ENCODE data around the gene KRTAP5-6.
"Not testable (repeated sequence)": the region's sequence is repeated elsewhere in the genome, so short reads cannot be mapped to it uniquely, and the experiment has no call there.

The KRTAP5-6 gene

DNA sequence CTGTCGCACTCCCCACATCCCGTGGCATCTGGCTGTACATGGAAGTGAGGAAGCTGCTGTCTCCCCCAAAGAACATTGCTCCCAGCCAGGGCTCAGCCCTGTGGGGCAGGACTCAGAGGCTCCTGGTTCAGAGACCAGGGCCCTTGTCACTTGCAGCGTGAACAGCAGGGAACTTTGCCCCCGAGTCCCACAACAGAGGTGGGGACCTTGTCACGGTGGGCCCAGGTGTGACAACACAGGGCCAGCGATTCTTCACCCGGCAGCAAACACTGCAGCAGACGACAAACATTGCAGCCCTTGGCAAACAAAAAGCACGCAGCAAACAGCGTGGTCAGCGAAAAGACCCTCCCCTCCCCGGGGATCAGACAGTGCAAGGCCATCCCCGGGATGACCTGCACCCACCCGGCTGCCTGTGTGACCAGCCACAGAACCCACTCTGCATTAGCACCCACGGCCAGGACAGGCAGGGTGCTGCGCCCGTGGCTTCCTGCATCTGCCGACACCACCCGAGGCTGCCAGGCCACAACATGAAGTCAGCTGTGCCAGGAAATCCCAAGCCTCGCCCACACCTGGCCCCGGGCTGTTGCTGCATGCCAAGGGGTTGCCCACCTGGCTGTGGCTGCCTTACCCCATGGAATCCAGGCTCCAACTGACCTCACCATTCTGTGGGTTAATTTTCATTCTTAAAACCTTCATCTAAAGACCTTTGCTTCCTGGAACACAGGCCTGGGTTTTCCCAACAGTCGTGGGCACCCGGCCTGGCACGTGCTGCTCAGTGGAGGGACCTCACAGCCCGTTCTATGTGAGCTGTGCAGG is 35.3 kb upstream of the KRTAP5-6 start:
- DNase-seq = not testable (repeated sequence)

GRCh38 chr11:1662699-1663283 is 34.2 kb upstream of the KRTAP5-6 start:
- not testable (repeated sequence) for DNase-seq

DNA sequence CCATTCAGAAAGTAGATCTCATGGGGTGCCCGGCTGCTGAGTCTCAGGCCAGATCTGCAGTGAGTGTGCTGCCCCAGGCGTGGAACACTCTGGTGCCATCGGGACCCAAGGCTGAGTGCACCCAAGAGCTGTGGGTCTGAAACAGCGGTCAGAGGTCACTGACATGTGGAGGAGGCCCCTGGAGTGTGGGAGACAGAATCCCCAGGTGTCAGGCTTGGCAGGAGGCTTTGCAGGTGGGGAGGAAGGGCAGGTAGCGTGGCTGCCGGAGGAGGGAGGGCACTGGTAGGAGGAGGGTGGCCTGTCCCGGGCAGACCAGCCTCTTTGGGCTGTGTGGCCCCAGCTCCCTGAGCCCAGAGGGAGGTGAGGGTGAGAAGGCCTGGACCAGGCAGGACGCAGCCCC is 31.7 kb upstream of the KRTAP5-6 start:
- DNase-seq = no peak

- DNase-seq = no peak
These were observed 29.7 kb upstream of the KRTAP5-6 start for GRCh38 chr11:1667121-1667850.

DNA sequence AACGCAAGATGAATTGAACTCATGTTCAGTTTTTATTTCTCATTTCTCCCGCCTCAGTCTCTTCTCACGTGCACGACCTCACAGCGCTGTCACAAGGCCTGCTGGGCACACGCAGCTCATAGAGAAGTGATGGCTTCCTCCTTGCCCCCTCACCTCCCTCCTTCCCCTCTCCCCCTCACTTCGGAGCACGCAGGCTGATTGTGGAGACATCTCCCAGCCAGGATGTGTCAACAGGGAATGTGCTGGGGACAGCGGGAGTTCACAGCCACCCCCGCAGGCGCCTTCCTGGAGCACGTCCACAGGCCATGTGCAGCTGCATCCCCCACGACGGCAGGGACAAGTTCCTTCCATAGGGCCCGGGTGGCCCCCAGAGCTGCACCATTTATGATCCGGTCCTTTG is 29.1 kb upstream of the KRTAP5-6 start:
- no peak for DNase-seq

DNA sequence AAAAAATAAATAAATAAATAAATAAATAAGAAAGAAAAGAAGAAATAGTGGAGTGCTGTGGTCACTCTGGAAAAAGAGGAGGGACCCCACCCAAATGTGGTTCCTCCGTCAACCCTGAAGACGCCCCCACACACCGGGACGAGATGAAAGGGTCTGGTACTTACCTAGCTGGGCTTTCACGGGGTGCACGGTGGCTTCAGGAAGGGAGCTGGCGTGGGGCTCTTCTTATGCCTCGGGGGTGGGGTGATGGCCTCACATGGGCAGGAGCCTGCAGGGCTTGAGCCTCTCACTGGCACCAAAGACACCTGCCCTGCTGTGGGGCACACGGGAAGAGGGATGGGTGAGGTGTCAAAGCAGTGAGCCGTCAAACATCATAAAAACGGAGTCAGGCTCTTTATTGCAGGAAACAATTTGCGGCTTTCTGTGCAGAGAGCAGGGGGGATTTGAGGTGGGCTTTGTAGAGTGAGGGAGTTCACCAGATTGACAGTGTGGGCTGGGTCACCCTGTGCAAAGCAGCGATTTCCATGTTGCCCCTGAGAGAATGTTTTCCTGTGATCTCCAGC is 28.0 kb upstream of the KRTAP5-6 start:
- no peak for DNase-seq

GRCh38 chr11:1669546-1670218 is 27.3 kb upstream of the KRTAP5-6 start:
- no peak for DNase-seq

GRCh38 chr11:1670457-1670856 is 26.5 kb upstream of the KRTAP5-6 start:
- DNase-seq = not testable (repeated sequence)

DNA sequence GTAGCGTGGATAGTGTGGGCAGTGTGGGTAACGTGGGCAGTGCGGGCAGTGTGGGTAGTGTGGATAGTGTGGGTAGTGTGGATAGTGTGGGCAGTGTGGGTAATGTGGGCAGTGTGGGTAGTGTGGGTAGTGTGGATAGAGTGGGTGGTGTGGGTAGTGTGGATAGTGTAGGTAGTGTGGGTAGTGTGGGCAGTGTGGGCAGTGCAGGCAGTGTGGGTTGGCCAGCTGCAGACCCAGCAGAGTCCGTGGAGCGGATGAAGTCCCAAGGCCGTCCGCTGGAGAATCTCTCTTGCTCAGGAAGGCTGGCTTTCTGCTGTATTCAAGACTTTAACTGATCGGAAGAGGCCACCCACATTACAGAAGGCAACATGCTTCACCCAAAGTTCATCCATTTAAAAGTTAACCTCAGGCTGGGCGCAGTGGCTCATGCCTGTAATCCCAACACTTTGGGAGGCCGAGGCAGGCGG is 26.1 kb upstream of the KRTAP5-6 start:
- no peak for DNase-seq

GRCh38 chr11:1671658-1672057 is 25.3 kb upstream of the KRTAP5-6 start:
- no peak for DNase-seq

DNA sequence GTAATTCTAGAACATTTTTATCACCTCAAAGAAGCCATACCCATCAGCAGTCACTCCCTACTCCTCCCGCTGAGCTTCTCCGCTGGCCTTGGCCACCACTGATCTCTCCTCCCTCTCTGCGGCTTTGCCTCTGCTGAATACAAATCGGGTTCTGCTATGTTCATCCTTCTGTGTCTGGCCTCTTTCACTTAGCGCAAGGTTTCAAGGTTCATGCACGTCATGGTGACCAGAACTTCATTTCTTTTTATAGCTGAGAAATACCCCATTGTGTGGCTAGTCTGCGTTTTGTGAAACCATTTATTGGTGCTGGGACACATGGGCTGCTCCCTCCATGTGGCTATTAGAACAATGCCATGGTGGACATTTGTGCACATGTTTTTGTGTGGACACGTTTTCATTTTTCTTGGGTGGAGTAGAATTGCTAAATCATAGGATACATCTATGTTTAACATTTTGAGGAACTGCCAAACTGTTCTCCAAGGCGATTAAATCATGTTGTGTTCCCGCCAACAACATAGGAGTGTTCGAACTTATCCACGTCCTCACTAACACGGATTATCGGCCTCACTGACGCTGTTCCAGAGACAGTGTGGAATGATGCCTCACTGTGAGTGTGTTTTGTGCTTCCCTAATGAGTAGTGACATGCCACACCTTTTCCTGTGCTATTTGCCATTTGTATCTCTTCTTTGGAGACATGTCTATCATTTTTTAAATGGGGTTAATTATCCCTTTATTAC is 24.2 kb upstream of the KRTAP5-6 start:
- no peak for DNase-seq

DNA sequence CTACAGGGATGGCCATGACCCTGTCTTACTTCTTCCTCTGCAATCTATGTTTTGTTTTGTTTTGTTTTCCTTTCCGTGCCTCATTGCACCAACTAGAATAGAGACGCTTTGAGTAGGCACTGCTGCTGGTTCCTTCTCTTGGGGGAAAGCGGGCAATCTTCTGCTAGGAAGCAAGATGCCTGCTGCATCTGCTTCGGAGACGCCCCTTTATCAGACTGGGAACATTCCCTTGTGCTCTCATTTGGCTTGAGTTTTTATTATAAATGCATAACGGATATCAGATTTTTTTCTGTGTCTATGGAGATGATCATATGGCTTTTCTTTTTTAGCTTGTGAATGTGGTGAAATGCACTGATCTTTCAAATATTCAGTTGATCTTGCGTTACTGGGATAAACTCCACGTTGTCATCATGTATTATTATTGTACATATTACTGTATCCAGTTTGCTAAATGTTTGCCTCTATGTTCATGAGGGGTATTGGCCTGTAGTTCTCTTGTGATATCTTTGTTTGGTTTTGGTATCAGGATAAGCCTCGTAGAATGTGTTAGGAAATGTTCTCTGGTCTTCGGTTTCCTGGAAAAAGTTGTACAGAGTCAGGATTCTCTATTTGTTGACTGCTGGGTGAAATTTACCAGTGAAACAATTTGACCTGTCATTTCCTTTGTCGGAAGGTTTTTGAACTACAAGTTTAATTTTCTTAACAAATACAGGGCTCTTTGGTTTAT is 23.4 kb upstream of the KRTAP5-6 start:
- DNase-seq = no peak

DNA sequence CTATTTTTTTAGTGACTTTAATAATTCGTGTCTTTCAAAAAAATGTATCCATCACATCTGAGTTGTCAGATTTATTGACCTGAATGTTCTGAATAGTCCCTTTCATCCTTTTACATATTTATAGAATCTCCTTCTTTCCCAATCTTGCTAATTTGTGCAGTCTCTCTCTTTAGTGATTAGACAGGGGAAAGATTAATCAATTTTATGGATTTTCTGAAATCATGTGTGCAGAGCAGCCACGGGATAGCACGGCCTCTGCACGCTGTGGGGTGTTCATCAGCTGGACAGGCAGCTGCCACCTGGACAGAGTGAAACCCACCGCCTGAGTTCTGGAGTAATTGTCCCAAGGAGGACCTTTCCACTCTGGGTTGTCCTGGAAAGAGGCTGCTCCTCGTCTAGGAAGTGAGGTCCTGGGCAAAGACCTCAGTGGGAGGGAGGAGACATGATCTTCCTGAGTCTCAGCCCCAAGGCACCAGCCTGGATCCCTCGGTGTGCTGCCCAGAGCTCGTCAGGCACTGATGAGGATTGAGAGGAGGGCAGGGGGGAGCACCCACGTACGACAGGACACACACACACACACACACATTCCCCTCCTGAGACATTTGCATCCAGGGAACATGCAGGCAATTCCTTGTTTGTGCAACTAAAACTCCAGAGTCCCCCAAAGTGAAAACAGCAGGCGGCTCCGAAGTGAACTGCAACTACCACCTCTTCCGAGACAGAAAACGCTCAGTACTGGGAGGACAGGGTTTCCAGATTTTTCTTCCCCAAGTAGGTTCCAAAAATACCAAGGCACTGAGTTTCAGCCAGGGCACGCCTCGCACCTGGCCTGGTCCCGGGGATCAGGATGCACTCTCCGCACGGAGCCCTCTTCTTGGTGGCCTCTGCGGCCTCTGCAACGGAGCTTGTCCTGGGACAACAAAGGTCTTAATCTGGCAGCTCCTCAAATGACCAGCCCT is 22.5 kb upstream of the KRTAP5-6 start:
- no peak for DNase-seq

DNA sequence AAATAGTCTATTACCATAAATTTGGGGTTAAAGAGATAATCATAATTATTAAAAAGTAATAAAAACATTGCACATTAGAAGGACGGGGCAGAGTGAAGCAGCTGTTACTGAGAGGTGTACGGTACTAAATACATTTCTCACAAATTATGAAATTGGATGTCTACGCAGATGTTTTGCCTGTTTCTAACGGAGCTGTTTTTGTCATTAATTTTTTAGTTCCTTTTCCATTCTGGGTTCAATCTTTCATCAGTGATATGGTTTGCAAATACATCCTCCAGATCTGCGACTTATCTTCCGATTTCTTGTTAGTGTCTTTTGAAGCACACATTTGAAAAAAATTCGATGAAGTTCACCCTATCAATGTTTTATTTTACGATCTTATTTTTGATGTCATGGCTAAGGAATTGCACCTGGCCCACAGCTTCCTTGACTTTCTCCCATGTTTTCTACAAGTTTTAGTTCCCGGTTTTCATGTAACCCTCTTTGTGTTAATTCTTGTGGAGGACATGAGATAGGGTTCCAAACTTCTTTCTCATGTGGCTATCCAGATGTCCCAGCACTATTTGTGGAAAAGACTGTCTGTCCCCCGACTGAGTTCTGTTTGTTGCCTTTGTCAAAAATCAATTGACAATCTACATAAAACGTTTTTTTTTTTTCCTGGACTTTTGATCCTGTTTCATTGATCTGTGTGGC is 21.3 kb upstream of the KRTAP5-6 start:
- DNase-seq = no peak

DNA sequence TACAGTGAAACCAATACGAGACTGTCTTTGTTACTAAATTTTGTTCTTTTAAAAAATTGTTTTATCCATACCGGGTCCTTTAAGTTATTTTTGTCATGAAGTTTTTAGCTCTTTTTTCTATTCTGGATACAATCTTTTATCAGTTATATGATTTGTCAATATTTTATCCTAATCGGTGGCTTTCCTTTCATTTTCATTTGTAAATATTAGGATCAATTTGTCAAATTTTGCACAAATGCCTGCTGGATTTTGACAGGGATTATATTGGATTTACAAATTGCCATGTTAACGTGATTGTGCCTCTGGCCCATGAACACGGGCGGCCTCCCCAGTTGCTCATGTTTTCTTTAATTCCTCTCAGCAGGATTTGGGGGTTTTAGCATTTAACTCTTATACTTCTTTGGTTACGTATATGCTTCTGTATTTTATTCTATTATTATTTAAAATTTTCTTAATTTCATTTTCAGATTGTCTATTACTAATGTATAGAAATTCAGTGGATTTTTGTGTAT is 20.7 kb upstream of the KRTAP5-6 start:
- no peak for DNase-seq

DNA sequence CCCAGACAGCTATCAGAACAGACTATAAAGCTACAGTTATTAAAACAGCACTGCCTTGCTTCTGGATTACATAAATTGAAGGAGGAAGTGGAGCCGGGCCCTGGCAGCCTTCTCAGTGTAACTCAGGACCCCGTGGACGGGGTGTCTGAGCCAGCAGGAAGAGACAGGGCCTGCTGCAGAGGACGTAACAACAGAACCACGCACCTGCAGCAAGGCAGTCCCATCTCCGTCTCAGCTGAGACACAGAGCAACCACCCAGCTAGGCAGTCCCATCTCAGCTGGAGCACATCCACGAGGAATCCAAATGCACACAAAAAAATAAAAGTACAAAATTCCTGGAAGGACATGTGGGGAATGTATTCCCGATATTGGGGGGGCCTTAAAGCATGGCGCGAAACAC is 17.1 kb upstream of the KRTAP5-6 start:
- no peak for DNase-seq

DNA sequence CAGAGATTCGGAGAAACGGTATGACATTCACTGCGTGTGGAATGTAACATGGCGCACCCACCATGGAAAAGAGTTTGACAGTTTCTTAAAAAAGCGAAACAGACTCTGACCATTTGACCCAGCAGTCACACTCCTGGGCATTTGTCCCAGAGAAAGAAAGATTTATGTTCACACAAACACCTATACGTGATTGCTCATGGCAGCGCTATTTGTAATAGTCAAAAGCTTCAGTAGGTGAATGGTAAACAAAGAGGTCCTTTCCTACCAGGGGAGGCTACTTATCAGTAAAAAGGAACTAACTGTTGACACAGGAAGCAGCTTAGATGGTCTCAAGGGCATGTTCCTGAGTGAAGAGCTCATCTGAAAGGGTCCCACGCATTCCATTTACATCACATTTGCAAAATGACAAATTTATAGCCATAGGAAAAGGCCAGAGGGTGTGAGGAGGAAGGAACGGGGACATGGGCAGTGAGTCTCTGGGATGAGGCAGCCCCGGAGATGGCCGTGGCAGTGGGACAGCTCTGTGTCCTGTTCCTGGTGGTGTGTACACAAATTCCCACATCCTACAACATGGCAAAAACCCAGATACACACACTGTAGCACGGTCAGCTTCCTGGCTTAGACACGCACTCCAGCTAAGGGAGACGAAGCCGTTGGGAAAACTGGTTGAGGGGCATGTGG is 14.6 kb upstream of the KRTAP5-6 start:
- DNase-seq = no peak

- DNase-seq = not testable (repeated sequence)
These were observed 13.8 kb upstream of the KRTAP5-6 start for GRCh38 chr11:1683216-1683615.
